ENCODE measurements around the gene FLT3. TPM values are rescaled to one million over a fixed set of nuclear protein-coding genes. Genes with fewer than 3 reads are reported as not detected.

FLT3 gene
- total RNA-seq, 4 donors from 2014 or later, result 0.57 to 4.1 (median 1.9) TPM

- no peak for TF ChIP-seq CTCF (IDR thresholded peaks at IDR 0.05; ENCODE audit: low read depth)
Measured at GRCh38 chr13:27968316-27969081, 131.9 kb downstream of the FLT3 start.

- no peak for TF ChIP-seq CTCF (IDR thresholded peaks at IDR 0.05; ENCODE audit: low read depth)
Measured at GRCh38 chr13:27967736-27968315, 132.6 kb downstream of the FLT3 start.

GRCh38 chr13:27967203-27967735, 133.1 kb downstream of the FLT3 start:
- no peak for TF ChIP-seq CTCF (IDR thresholded peaks at IDR 0.05; ENCODE audit: low read depth)

GRCh38 chr13:27966641-27967202, 133.7 kb downstream of the FLT3 start:
- no peak for TF ChIP-seq CTCF (IDR thresholded peaks at IDR 0.05; ENCODE audit: low read depth)

GRCh38 chr13:27965740-27966640, 134.4 kb downstream of the FLT3 start:
- TF ChIP-seq CTCF (IDR thresholded peaks at IDR 0.05; ENCODE audit: low read depth), result no peak

- TF ChIP-seq CTCF (IDR thresholded peaks at IDR 0.05; ENCODE audit: low read depth), result no peak
Measured at GRCh38 chr13:27965343-27965739, 135.0 kb downstream of the FLT3 start.
